A673 (cell line): ENCODE results near the gene SAC3D1. TPM values are rescaled to one million over a fixed set of nuclear protein-coding genes. Genes with fewer than 3 reads are reported as not detected.

Source experiments
- BruUV-seq: library from RNA; stranded (reverse); fragments of 400-500 nt; replicated peaks from 2 replicates; lab custom pipeline; 2021; lab: Mats Ljungman, UMichigan
- CTCF ChIA-PET: fragments of 300-600 bp; sonication (Branson Sonifier 250); formaldehyde crosslinking; loops from one replicate; lab custom pipeline; 2022; ENCODE audit warnings: antibody characterized with exemption; lab: Charles Lee
- POLR2A ChIA-PET: fragments of 300-600 bp; sonication (Branson Sonifier 250); formaldehyde crosslinking; loops from one replicate; lab custom pipeline; 2022; ENCODE audit warnings: antibody characterized with exemption; ENCODE audit not compliant: low non-redundant PET; lab: Charles Lee
- DNase-seq: peaks from one replicate; pipeline ENCODE4 v3.0.0-alpha.2; 2015; ENCODE audit warnings: low spot score
- H3K27ac ChIP-seq: fragments of 200-600 bp; sonication (generic); 2 replicates; pipeline ENCODE4 v1.5.1; 2016; ENCODE audit warnings: mixed run types, low read depth, mild to moderate bottlenecking, mixed read lengths, antibody characterized with exemption, low read length; ENCODE audit not compliant: poor library complexity, severe bottlenecking
- H3K27me3 ChIP-seq: fragments of 200-600 bp; sonication (generic); replicated peaks from 2 replicates; pipeline ENCODE4 v1.6.1; 2017; ENCODE audit warnings: mixed run types, low read depth, mild to moderate bottlenecking, mixed read lengths, antibody characterized with exemption, low read length; ENCODE audit not compliant: insufficient read depth, poor library complexity
- H3K36me3 ChIP-seq: fragments of 200-600 bp; sonication (generic); 2 replicates; pipeline ENCODE4 v1.6.1; 2016; ENCODE audit warnings: mixed run types, mild to moderate bottlenecking, mixed read lengths, antibody characterized with exemption, low read length; ENCODE audit not compliant: insufficient read depth, poor library complexity, severe bottlenecking
- H3K4me1 ChIP-seq: fragments of 200-600 bp; sonication (generic); 2 replicates; pipeline ENCODE4 v1.6.1; 2017; ENCODE audit warnings: mixed run types, mild to moderate bottlenecking, mixed read lengths, antibody characterized with exemption, low read length; ENCODE audit not compliant: insufficient read depth, poor library complexity, severe bottlenecking
- H3K4me3 ChIP-seq: fragments of 200-600 bp; sonication (generic); 2 replicates; pipeline ENCODE4 v1.5.1; 2016; ENCODE audit warnings: low read depth, mixed run types, mild to moderate bottlenecking, mixed read lengths, low read length; ENCODE audit not compliant: poor library complexity, severe bottlenecking
- H3K9me3 ChIP-seq: fragments of 200-600 bp; sonication (generic); 2 replicates; pipeline ENCODE4 v1.6.1; 2016; ENCODE audit warnings: mixed run types, low read depth, mild to moderate bottlenecking, mixed read lengths, antibody characterized with exemption, low read length; ENCODE audit not compliant: poor library complexity, severe bottlenecking
- CTCF ChIP-seq: fragments of 300-800, 200-600 bp; sonication (generic); conservative IDR thresholded peaks from 2 replicates; pipeline ENCODE4 v1.5.1; 2017; ENCODE audit warnings: low read depth, mild to moderate bottlenecking, antibody characterized with exemption, low read length, moderate library complexity, mixed read lengths
- EZH2 ChIP-seq: fragments of 200-600 bp; sonication (generic); IDR thresholded peaks from 2 replicates; pipeline ENCODE4 v1.6.1; 2017; ENCODE audit warnings: borderline replicate concordance, low read depth, mild to moderate bottlenecking, mixed read lengths, antibody characterized with exemption, low read length; ENCODE audit not compliant: poor library complexity, severe bottlenecking
- intact Hi-C: fragments of 100-400 bp; cut with micrococcal nuclease; formaldehyde crosslinking; loops from one replicate; pipeline ENCODE4 v1.10.0; 2022; ENCODE audit not compliant: unreplicated experiment
- total RNA-seq: library from RNA; stranded (reverse); gene quantifications from 2 replicates; pipeline ENCODE4 v1.2.3, GENCODE V29; 2021

The SAC3D1 gene
- total RNA-seq, 1 experiment from 2014 or later = 43.9 TPM

- Histone ChIP-seq H3K36me3 (no peaks in the 10 kb centered on the region), H3K9me3 (no peaks in the 10 kb centered on the region), H3K4me3 (no peak overlapping the region), H3K4me1 (no peaks in the 10 kb centered on the region), H3K27ac (no peak overlapping the region), H3K27me3 (no peaks in the 10 kb centered on the region)
- no peak for TF ChIP-seq EZH2
- TF ChIP-seq CTCF = no peak
- BruUV-seq = no TSS peak
- CTCF ChIA-PET = interaction anchor here (0.6 kb wide), 1 partner anchor 486 kb away, joined by 3 read pairs; no protein-coding TSS in a partner anchor
- no peak for DNase-seq
- POLR2A ChIA-PET = no interaction called here
- intact Hi-C loops = no loop called here
Measured at GRCh38 chr11:65055538-65055937, 14.5 kb downstream of the SAC3D1 start.

- POLR2A ChIA-PET = no interaction called here
- no peak for TF ChIP-seq EZH2
- no peak for TF ChIP-seq CTCF
- Histone ChIP-seq H3K4me3 (no peak overlapping the region), H3K4me1 (no peaks in the 10 kb centered on the region), H3K27ac (no peak overlapping the region), H3K36me3 (no peaks in the 10 kb centered on the region), H3K27me3 (no peaks in the 10 kb centered on the region), H3K9me3 (no peaks in the 10 kb centered on the region)
- intact Hi-C loops = no loop called here
- DNase-seq = no peak
- no TSS peak for BruUV-seq
- CTCF ChIA-PET = no interaction called here
Measured at GRCh38 chr11:65056999-65057398, 16.0 kb downstream of the SAC3D1 start.

GRCh38 chr11:65057526-65057925 lies 16.5 kb downstream of the SAC3D1 start:
- POLR2A ChIA-PET = no interaction called here
- Histone ChIP-seq H3K4me1 (no peaks in the 10 kb centered on the region), H3K4me3 (no peak overlapping the region), H3K27ac (no peak overlapping the region), H3K36me3 (no peaks in the 10 kb centered on the region), H3K9me3 (no peaks in the 10 kb centered on the region), H3K27me3 (no peaks in the 10 kb centered on the region)
- CTCF ChIA-PET = no interaction called here
- DNase-seq = no peak
- no peak for TF ChIP-seq EZH2
- TF ChIP-seq CTCF = no peak
- no TSS peak for BruUV-seq
- intact Hi-C loops = no loop called here
